ENCODE results near the gene TNNI2.

TNNI2 gene

DNA sequence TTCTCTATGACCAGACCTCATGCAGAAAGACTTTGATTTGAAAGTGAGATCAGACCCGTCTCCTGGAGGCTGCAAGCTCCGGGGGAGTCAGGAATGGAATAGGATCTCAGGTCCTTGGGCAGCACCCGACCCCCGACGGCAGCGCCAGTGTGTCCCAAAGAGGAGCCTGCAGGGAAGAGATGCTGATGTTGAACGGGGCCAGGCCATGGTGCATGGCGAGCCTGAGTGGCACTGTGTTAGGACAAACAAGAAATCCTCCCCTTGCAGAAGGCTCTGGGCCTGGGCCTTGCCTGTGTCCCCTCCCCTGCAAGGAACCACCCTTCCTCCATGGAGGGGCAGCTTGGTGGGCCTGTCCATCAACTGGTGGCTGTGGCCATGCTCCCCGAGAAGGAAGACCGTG lies 24.1 kb upstream of the TNNI2 start:
- TF ChIP-seq FOXP2 (optimal IDR thresholded peaks at IDR 0.05; ENCODE audit: borderline replicate concordance, extremely low read depth, extremely low read length, insufficient read depth) (no peak), TAF1 (IDR thresholded peaks at IDR 0.05; ENCODE audit: borderline replicate concordance, insufficient read depth, low read length) (no peak), POLR2AphosphoS5 (IDR thresholded peaks at IDR 0.05; ENCODE audit: low read depth, low read length) (no peak), SIN3A (IDR thresholded peaks at IDR 0.05; ENCODE audit: borderline replicate concordance, insufficient read depth, low read length) (no peak)
- TF ChIP-seq, protein P1, sequence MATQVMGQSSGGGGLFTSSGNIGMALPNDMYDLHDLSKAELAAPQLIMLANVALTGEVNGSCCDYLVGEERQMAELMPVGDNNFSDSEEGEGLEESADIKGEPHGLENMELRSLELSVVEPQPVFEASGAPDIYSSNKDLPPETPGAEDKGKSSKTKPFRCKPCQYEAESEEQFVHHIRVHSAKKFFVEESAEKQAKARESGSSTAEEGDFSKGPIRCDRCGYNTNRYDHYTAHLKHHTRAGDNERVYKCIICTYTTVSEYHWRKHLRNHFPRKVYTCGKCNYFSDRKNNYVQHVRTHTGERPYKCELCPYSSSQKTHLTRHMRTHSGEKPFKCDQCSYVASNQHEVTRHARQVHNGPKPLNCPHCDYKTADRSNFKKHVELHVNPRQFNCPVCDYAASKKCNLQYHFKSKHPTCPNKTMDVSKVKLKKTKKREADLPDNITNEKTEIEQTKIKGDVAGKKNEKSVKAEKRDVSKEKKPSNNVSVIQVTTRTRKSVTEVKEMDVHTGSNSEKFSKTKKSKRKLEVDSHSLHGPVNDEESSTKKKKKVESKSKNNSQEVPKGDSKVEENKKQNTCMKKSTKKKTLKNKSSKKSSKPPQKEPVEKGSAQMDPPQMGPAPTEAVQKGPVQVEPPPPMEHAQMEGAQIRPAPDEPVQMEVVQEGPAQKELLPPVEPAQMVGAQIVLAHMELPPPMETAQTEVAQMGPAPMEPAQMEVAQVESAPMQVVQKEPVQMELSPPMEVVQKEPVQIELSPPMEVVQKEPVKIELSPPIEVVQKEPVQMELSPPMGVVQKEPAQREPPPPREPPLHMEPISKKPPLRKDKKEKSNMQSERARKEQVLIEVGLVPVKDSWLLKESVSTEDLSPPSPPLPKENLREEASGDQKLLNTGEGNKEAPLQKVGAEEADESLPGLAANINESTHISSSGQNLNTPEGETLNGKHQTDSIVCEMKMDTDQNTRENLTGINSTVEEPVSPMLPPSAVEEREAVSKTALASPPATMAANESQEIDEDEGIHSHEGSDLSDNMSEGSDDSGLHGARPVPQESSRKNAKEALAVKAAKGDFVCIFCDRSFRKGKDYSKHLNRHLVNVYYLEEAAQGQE (IDR thresholded peaks at IDR 0.05; ENCODE audit: insufficient read depth in 1 of 2, low read depth in 2 of 2, low read length in 2 of 2), result no peak

DNA sequence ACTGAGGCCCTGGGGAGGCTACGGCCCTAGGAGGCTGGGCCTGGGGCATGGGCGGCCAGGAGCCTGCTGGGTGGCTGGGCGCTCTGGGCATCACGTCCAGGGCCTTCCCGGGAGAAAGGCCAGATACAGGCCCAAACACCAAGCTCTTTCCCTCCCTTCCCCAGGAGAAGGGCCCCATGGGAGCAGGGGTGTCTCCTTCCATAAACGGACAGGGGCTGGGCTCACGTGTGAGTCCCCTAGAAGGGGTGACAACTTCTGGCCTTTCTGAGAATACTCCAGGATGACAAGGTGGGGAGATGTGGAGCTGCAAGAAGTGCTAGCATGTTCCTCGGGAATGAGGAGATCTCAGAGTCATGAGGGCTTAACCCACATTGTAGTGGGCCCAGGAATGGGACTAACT lies 23.5 kb upstream of the TNNI2 start:
- TF ChIP-seq POLR2AphosphoS5 (IDR thresholded peaks at IDR 0.05; ENCODE audit: low read depth, low read length) (no peak), TAF1 (IDR thresholded peaks at IDR 0.05; ENCODE audit: borderline replicate concordance, insufficient read depth, low read length) (no peak), FOXP2 (optimal IDR thresholded peaks at IDR 0.05; ENCODE audit: borderline replicate concordance, extremely low read depth, extremely low read length, insufficient read depth) (no peak), SIN3A (IDR thresholded peaks at IDR 0.05; ENCODE audit: borderline replicate concordance, insufficient read depth, low read length) (no peak)
- TF ChIP-seq, protein P1 (IDR thresholded peaks at IDR 0.05; ENCODE audit: insufficient read depth in 1 of 2, low read depth in 2 of 2, low read length in 2 of 2), result no peak

DNA sequence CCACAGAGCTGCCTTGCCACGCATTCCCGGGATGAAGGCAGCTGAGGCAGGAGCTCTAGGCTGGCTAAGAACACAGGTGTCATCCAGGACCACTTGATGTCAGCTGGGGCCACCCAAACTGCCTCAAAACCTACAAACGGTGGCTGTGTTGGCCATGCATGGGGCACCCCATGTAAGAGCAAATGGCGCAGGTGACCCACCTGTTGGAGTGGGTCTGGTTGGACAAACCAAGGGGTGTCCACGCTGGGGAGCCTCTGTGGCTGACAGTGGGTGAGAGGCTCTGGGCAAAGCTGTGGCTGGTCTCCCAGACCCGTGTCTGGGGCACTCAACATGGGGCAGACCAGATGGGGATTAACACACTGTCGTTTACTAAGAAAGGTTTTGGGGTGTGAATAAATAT lies 23.0 kb upstream of the TNNI2 start:
- TF ChIP-seq TAF1 (IDR thresholded peaks at IDR 0.05; ENCODE audit: borderline replicate concordance, insufficient read depth, low read length), result no peak
- TF ChIP-seq FOXP2 (optimal IDR thresholded peaks at IDR 0.05; ENCODE audit: borderline replicate concordance, extremely low read depth, extremely low read length, insufficient read depth), result no peak
- TF ChIP-seq SIN3A (IDR thresholded peaks at IDR 0.05; ENCODE audit: borderline replicate concordance, insufficient read depth, low read length), result no peak
- TF ChIP-seq, protein P1 (IDR thresholded peaks at IDR 0.05; ENCODE audit: insufficient read depth in 1 of 2, low read depth in 2 of 2, low read length in 2 of 2), result no peak
- TF ChIP-seq POLR2AphosphoS5 (IDR thresholded peaks at IDR 0.05; ENCODE audit: low read depth, low read length), result no peak

DNA sequence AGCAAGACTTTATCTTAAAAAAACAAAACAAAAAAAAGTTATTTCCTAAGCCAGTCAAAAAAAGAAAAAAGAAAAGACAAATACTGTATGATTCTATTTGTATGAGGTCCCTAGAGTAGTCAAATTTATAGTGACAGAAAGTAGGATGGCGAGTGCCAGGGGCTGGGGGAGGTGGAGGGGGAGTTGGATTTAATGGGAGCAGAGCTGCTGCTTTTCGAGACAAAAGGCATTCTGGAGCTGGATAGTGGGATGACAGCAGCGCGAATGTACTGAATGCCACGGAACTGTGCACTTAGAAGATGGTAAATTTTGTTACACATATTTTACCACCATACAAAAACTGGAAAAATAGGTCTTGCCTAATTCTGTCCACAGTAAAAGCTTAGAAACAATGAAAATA lies 21.8 kb upstream of the TNNI2 start:
- TF ChIP-seq SIN3A (IDR thresholded peaks at IDR 0.05; ENCODE audit: borderline replicate concordance, insufficient read depth, low read length) (no peak), TAF1 (IDR thresholded peaks at IDR 0.05; ENCODE audit: borderline replicate concordance, insufficient read depth, low read length) (no peak), POLR2AphosphoS5 (IDR thresholded peaks at IDR 0.05; ENCODE audit: low read depth, low read length) (no peak), FOXP2 (optimal IDR thresholded peaks at IDR 0.05; ENCODE audit: borderline replicate concordance, extremely low read depth, extremely low read length, insufficient read depth) (no peak)
- TF ChIP-seq, protein P1 (IDR thresholded peaks at IDR 0.05; ENCODE audit: insufficient read depth in 1 of 2, low read depth in 2 of 2, low read length in 2 of 2), result no peak

DNA sequence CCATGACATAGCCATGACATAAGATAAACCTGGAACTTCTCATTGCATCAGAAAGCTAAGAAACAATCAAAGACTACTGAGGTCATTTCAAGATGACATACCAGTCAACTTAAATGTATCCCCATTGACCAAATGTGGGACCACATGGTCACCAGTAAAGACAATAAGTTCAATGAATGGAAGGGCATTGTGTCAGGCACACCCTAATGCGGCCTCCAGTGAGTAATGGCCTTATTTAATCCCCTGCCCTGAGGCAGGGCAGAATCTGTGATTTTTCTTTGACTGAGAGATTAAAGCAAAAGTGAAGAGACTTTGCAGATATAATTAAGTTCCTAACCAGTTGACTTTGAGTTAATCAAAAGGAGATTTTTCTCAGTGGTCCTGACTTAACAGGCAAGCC lies 21.3 kb upstream of the TNNI2 start:
- TF ChIP-seq POLR2AphosphoS5 (IDR thresholded peaks at IDR 0.05; ENCODE audit: low read depth, low read length) (no peak), SIN3A (IDR thresholded peaks at IDR 0.05; ENCODE audit: borderline replicate concordance, insufficient read depth, low read length) (no peak), FOXP2 (optimal IDR thresholded peaks at IDR 0.05; ENCODE audit: borderline replicate concordance, extremely low read depth, extremely low read length, insufficient read depth) (no peak), TAF1 (IDR thresholded peaks at IDR 0.05; ENCODE audit: borderline replicate concordance, insufficient read depth, low read length) (no peak)
- TF ChIP-seq, protein P1 (IDR thresholded peaks at IDR 0.05; ENCODE audit: insufficient read depth in 1 of 2, low read depth in 2 of 2, low read length in 2 of 2), result no peak

All from PFSK-1 (cell line).